KOPT-K1 (cell line): Measurements from ENCODE around the gene NAA50.

ENCODE experiments used
- H3K27ac ChIP-seq: fragments of 200-600 bp; sonication (generic); 2 replicates; pipeline ENCODE4 v1.5.1; 2016; ENCODE audit warnings: antibody characterized with exemption, mild to moderate bottlenecking, low read depth, low read length; ENCODE audit not compliant: poor library complexity, severe bottlenecking
- H3K36me3 ChIP-seq: fragments of 200-600 bp; sonication (generic); 2 replicates; pipeline ENCODE4 v1.5.1; 2017; ENCODE audit warnings: antibody characterized with exemption, mild to moderate bottlenecking, low read length, moderate library complexity; ENCODE audit not compliant: insufficient read depth
- H3K9me3 ChIP-seq: fragments of 200-600 bp; sonication (generic); 2 replicates; pipeline ENCODE4 v1.5.1; 2017; ENCODE audit warnings: antibody characterized with exemption, low read length, mild to moderate bottlenecking; ENCODE audit not compliant: insufficient read depth, poor library complexity, severe bottlenecking

Gene NAA50

GRCh38 chr3:113684271-113684819, 61.7 kb downstream of the NAA50 start:
- peaks cover 10% of the 10 kb centered on the region; the same call in 1 of the 2 replicates for H3K36me3 ChIP-seq

DNA sequence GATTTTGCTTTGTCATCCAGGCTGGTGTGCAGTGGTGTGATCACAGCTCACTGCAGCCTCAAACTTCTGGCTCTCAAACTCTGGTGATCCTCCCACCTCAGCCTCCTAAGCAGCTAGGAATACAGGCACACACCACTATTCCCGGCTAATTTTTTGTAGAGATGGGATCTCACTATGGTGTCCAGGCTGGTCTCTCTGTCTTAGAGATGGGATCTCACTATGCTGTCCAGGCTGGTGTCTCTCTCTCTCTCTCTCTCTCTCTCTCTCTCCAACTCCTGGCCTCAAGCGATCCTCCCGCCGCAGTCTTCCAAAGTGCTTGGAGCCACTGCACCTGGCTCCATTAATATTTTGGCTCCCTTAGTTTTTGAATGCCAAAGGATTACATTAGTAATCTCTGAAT, 67.3 kb downstream of the NAA50 start:
- peaks cover 1% of the 10 kb centered on the region for H3K9me3 ChIP-seq
- no peak overlapping the region for H3K27ac ChIP-seq
- peaks cover 22% of the 10 kb centered on the region for H3K36me3 ChIP-seq

More at GRCh38 chr3:113684271-113684819, 61.7 kb downstream of the NAA50 start:
- H3K27ac ChIP-seq, result no peak overlapping the region
- H3K9me3 ChIP-seq, result peaks cover 25% of the 10 kb centered on the region

GRCh38 chr3:113677737-113678136, 68.3 kb downstream of the NAA50 start:
- Histone ChIP-seq H3K27ac (no peak overlapping the region), H3K36me3 (peaks cover 26% of the 10 kb centered on the region), H3K9me3 (no peaks in the 10 kb centered on the region)

GRCh38 chr3:113676261-113676660, 69.8 kb downstream of the NAA50 start:
- Histone ChIP-seq H3K27ac (no peak overlapping the region), H3K36me3 (peaks cover 35% of the 10 kb centered on the region), H3K9me3 (no peaks in the 10 kb centered on the region)

- H3K9me3 ChIP-seq, result no peaks in the 10 kb centered on the region
- peaks cover 35% of the 10 kb centered on the region for H3K36me3 ChIP-seq
- no peak overlapping the region for H3K27ac ChIP-seq
Observed at GRCh38 chr3:113673593-113673992, 72.5 kb downstream of the NAA50 start.

DNA sequence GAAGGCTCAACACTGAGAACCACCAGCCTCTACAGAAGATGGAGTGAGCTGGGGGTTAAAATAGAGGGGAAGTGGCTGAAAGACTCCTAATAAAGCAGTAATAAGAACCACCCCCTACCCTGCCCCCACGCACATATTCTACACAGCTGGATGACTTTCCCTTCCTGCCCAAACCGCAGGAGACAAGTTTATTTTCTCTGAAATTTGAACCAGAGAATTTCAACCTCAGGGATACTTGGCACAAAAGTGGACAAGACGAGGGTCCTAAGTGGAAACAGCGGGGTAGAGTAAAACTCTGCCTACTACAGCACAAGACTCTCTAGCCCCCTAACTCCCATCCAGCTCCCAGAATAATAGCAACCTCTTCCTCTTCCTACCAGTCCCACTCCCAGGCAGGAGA, 78.0 kb downstream of the NAA50 start:
- Histone ChIP-seq H3K27ac (no peak overlapping the region), H3K36me3 (0 out of 2 replicates have a peak, but pooled peaks cover 9% of the 10 kb centered on the region), H3K9me3 (no peaks in the 10 kb centered on the region)
